ENCODE measurements around the gene LNX2.

The LNX2 gene

GRCh38 chr13:27570906-27571305 is 49.4 kb downstream of the LNX2 start:
- no peak for FAIRE-seq
- TF ChIP-seq CTCF (IDR thresholded peaks at IDR 0.05; ENCODE audit: insufficient read depth, missing control alignments), result no peak
- DNase-seq (ENCODE audit: insufficient read length, low spot score), result no peak

- no peak for DNase-seq (ENCODE audit: insufficient read length, low spot score)
- no peak for TF ChIP-seq CTCF (IDR thresholded peaks at IDR 0.05; ENCODE audit: insufficient read depth, missing control alignments)
- FAIRE-seq, result no peak
Observed at GRCh38 chr13:27569405-27569804, 50.9 kb downstream of the LNX2 start.

GRCh38 chr13:27565818-27566217 is 54.5 kb downstream of the LNX2 start:
- TF ChIP-seq CTCF (IDR thresholded peaks at IDR 0.05; ENCODE audit: insufficient read depth, missing control alignments), result no peak
- FAIRE-seq (no peak), DNase-seq (ENCODE audit: insufficient read length, low spot score) (no peak)

GRCh38 chr13:27562457-27562856 is 57.9 kb downstream of the LNX2 start:
- FAIRE-seq (no peak), DNase-seq (ENCODE audit: insufficient read length, low spot score) (no peak)
- no peak for TF ChIP-seq CTCF (IDR thresholded peaks at IDR 0.05; ENCODE audit: insufficient read depth, missing control alignments)

- no peak for TF ChIP-seq CTCF (IDR thresholded peaks at IDR 0.05; ENCODE audit: insufficient read depth, missing control alignments)
Observed at GRCh38 chr13:27559719-27560118, 60.6 kb downstream of the LNX2 start.

DNA sequence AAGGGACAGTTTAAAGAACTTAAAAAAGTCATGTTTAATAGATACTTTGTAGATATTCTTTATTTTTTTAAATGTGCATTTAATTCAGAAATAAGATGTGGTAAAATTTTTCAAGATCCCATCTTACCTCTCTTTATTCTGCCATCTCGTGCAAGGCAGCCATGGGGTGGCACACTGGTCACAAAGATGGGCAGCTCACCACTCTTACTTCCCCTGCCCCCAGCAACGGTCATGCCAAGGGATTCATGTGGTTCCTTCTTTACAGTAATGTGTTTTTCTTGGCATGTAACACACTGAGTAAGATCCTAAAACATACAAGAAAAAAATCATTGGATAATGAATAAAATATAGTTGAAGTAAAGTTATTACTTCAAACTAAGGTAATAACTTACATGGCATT is 64.2 kb downstream of the LNX2 start:
- peak; percentile 7 for TF ChIP-seq CTCF (IDR thresholded peaks at IDR 0.05; ENCODE audit: insufficient read depth, missing control alignments)
- no peak for FAIRE-seq
- no peak for DNase-seq (ENCODE audit: insufficient read length, low spot score)

More at GRCh38 chr13:27559719-27560118, 60.6 kb downstream of the LNX2 start:
- DNase-seq (ENCODE audit: insufficient read length, low spot score) (no peak), FAIRE-seq (no peak)

DNA sequence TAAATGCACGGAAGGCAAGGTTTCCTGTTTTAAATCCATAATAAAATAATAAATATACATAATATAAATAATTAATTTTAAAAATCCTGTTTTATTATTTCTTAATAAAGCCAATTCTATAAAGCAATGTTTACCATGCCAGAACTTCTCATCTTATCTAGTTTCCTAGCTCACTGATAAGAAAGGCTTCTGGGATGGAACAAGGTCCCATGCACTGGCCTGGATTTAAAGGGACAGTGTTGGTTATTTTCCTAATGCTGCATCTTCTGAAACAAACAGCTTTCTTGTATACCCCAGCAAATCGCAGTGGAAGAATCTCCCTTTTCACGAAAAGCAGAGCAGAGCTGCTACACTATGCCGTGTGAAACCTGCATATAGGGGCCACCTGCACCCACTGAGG is 68.8 kb downstream of the LNX2 start:
- DNase-seq (ENCODE audit: insufficient read length, low spot score) (no peak), FAIRE-seq (no peak)
- no peak for TF ChIP-seq CTCF (IDR thresholded peaks at IDR 0.05; ENCODE audit: insufficient read depth, missing control alignments)
